Smooth muscle cell (in vitro differentiated cells): ENCODE measurements around the gene KIF5A. TPM values are rescaled to one million over a fixed set of nuclear protein-coding genes. Genes with fewer than 3 reads are reported as not detected.

Experiments used
- DNase-seq: peaks from one replicate; lab custom pipeline; 2025; ENCODE audit not compliant: unreplicated experiment; lab: John Stamatoyannopoulos, UW
- H2AFZ ChIP-seq: fragments of 200-600 bp; sonication (generic); 2 replicates; pipeline ENCODE4 v1.6.0; 2016; ENCODE audit warnings: antibody characterized with exemption, low read depth, mild to moderate bottlenecking
- H3F3A ChIP-seq: fragments of 200-600 bp; sonication (generic); 2 replicates; pipeline ENCODE4 v1.6.0; 2017; ENCODE audit warnings: antibody characterized with exemption, low read depth
- H3K27ac ChIP-seq: fragments of 200-600 bp; sonication (generic); 2 replicates; pipeline ENCODE4 v1.5.1; 2016; ENCODE audit warnings: low read depth, mild to moderate bottlenecking
- H3K27me3 ChIP-seq: fragments of 200-600 bp; sonication (generic); 2 replicates; pipeline ENCODE4 v1.6.1; 2016; ENCODE audit warnings: low read depth, mild to moderate bottlenecking
- H3K36me3 ChIP-seq: fragments of 200-600 bp; sonication (generic); 2 replicates; pipeline ENCODE4 v1.5.1; 2016; ENCODE audit warnings: low read depth
- H3K4me1 ChIP-seq: fragments of 200-600 bp; sonication (generic); 2 replicates; pipeline ENCODE4 v1.5.1; 2016; ENCODE audit warnings: low read depth
- H3K4me2 ChIP-seq: fragments of 200-600 bp; sonication (generic); 2 replicates; pipeline ENCODE4 v1.6.0; 2016; ENCODE audit warnings: mild to moderate bottlenecking
- H3K4me3 ChIP-seq: fragments of 200-600 bp; sonication (generic); 2 replicates; pipeline ENCODE4 v1.5.1; 2016; ENCODE audit warnings: mild to moderate bottlenecking
- H3K79me2 ChIP-seq: fragments of 200-600 bp; sonication (generic); 2 replicates; pipeline ENCODE4 v1.6.0; 2016; ENCODE audit warnings: low read depth, mild to moderate bottlenecking
- H3K9ac ChIP-seq: fragments of 200-600 bp; sonication (generic); 2 replicates; pipeline ENCODE4 v1.6.0; 2016; ENCODE audit warnings: low read depth
- H3K9me3 ChIP-seq: fragments of 200-600 bp; sonication (generic); replicated peaks from 2 replicates; pipeline ENCODE4 v1.5.1; 2016; ENCODE audit warnings: low read depth
- H4K20me1 ChIP-seq: fragments of 200-600 bp; sonication (generic); 2 replicates; pipeline ENCODE4 v1.6.0; 2016; ENCODE audit warnings: low read depth
- WGBS: methylation state at CpG from one replicate; pipeline ENCODE4 v1.1.7; 2016; ENCODE audit warnings: low lambda C conversion rate; 5-methylcytosine and 5-hydroxymethylcytosine counted together
- polyA plus RNA-seq: library from polyadenylated mRNA; unstranded; fragments of >200 nt; fragmentation: Nextera tagmentation; extraction: Ambion mirVana; gene quantifications from 2 replicates; pipeline ENCODE4 v1.2.1, GENCODE V29; 2016
- total RNA-seq: library from RNA; depleted of rRNA; stranded (reverse); fragments of >200 nt; gene quantifications from 2 replicates; pipeline ENCODE4 v1.2.3, GENCODE V29; 2014
- TF ChIP-seq, protein P1 (sequence below): fragments of 200-600 bp; sonication (generic); IDR thresholded peaks from 2 replicates; pipeline ENCODE4 v1.5.1; 2017; ENCODE audit warnings: borderline replicate concordance, mild to moderate bottlenecking, antibody characterized with exemption; ENCODE audit not compliant: insufficient read depth, poor library complexity, severe bottlenecking

The KIF5A gene
- total and polyA plus RNA-seq, 2 experiments from 2014 or later = 0.34 to 2.8 TPM

DNA sequence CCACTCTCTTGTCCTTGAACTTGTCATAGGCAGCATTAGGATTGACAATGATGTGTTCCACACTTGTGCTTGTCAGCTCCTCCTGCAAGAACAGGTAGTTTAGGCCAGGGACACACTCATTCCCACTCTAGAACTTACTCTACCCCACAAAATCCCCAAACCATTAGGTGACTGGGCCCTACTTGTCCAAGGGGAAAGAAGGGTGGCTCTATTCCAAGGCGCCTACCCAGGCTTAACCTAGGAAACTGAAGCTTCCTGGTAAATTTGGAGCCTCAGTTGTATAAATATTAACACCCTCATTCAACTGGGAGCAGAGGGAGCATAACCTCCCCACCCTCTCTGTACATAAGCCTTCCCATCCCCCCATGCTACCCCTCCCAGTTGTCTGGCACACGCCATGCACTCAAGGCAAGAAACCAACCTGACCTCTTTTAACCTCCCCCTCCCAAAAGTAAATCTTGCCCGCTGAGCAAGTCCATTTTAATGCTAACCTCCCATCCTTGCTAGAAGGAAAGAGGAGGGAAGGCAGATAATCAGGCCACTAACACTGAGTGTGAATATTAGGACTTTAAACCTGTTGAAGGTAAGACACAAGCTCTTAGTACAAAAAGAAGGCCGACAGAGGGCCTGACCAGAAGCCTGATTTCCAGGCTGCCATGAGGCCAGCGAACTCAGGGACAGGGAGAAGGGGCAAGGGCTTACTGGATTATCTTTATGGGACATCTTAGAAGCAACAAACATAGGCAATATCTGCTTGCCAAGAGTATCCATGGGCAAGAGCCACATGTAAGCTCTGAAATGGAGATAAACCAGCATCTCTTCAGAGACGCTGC is 13.9 kb upstream of the KIF5A start:
- H2AFZ ChIP-seq = no peak overlapping the region
- H3K36me3 ChIP-seq = peaks cover 11% of the 10 kb centered on the region
- no peak overlapping the region for H3K4me2 ChIP-seq
- H3K27me3 ChIP-seq = no peaks in the 10 kb centered on the region
- DNase-seq = no peak
- no peaks in the 10 kb centered on the region for H3K4me1 ChIP-seq
- no peak overlapping the region for H3K27ac ChIP-seq
- peaks cover 3% of the 10 kb centered on the region for H3K79me2 ChIP-seq
- H4K20me1 ChIP-seq = peaks cover 45% of the 10 kb centered on the region
- TF ChIP-seq, protein P1, sequence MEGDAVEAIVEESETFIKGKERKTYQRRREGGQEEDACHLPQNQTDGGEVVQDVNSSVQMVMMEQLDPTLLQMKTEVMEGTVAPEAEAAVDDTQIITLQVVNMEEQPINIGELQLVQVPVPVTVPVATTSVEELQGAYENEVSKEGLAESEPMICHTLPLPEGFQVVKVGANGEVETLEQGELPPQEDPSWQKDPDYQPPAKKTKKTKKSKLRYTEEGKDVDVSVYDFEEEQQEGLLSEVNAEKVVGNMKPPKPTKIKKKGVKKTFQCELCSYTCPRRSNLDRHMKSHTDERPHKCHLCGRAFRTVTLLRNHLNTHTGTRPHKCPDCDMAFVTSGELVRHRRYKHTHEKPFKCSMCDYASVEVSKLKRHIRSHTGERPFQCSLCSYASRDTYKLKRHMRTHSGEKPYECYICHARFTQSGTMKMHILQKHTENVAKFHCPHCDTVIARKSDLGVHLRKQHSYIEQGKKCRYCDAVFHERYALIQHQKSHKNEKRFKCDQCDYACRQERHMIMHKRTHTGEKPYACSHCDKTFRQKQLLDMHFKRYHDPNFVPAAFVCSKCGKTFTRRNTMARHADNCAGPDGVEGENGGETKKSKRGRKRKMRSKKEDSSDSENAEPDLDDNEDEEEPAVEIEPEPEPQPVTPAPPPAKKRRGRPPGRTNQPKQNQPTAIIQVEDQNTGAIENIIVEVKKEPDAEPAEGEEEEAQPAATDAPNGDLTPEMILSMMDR = no peak
- no peaks in the 10 kb centered on the region for H3K9me3 ChIP-seq
- no peak overlapping the region for H3K4me3 ChIP-seq
- peaks cover 17% of the 10 kb centered on the region for H3F3A ChIP-seq
- no peak overlapping the region for H3K9ac ChIP-seq
- WGBS = 75% methylated on average over 6 of the region's 6 CpGs

DNA sequence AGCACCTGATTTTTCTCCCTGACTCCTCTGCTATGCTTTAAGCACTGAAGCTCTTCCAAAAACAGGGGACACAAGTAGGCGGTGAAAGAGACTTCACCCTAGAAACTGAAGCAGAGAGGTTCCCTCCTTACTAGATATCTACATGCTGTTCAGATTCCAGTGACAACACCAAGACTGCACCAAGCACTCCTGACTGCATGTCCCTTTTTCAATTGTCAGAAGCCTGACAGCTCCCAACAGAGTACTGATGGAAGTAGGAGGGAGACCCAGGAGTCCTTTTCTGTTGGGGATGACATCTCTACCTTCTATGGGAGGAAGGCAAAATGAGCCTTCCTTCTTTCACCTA is 13.3 kb upstream of the KIF5A start:
- Histone ChIP-seq H3K4me2 (no peak overlapping the region), H3K79me2 (peaks cover 9% of the 10 kb centered on the region), H2AFZ (no peak overlapping the region), H4K20me1 (peaks cover 49% of the 10 kb centered on the region), H3K27me3 (no peaks in the 10 kb centered on the region), H3K9ac (no peak overlapping the region), H3K4me1 (no peaks in the 10 kb centered on the region), H3K9me3 (no peaks in the 10 kb centered on the region), H3K36me3 (peaks cover 11% of the 10 kb centered on the region), H3F3A (peaks cover 13% of the 10 kb centered on the region), H3K27ac (no peak overlapping the region), H3K4me3 (no peak overlapping the region)
- TF ChIP-seq, protein P1 = no peak
- no peak for DNase-seq
- WGBS = 100% methylated on average over 1 of the region's 1 CpG

DNA sequence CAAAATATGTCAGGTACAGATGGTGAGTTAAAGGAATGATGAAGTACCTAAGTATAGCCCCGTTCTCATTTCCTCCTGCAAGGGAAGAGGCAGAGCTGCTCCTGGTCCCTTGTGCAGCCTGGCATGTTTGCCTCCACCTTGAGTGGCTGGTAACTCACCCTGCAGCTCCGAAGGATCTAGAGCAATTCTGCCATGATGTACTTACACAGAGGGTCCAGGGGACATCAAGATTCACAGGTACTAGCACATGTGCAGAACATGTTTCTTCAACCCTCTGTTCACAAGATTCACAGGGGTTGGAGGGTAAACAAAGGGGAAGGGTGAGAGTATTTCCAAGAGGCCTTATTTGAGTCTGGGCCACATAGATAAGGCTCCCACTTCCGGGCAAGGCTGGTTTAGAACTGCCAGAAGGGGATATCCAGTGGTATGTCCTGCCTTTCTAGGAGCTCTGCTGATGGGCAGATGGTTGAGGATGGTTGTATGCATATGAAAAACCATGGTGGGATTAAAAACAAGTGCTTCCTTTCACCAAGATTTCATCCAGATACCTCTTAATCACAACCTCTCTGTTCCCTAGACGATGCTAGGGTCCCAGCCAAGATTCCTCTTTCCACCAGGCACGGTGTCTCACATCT is 10.6 kb upstream of the KIF5A start:
- Histone ChIP-seq H4K20me1 (peaks cover 65% of the 10 kb centered on the region), H3K36me3 (no peaks in the 10 kb centered on the region), H3K9ac (no peak overlapping the region), H3K4me2 (no peak overlapping the region), H3K79me2 (peaks cover 22% of the 10 kb centered on the region), H2AFZ (no peak overlapping the region), H3K4me3 (no peak overlapping the region), H3K4me1 (no peaks in the 10 kb centered on the region), H3F3A (no peaks in the 10 kb centered on the region), H3K27ac (no peak overlapping the region), H3K27me3 (no peaks in the 10 kb centered on the region), H3K9me3 (no peaks in the 10 kb centered on the region)
- no peak for DNase-seq
- TF ChIP-seq, protein P1 = no peak
- 90% methylated on average over 5 of the region's 5 CpGs for WGBS
